ENCODE measurements around the gene MPPED1.

MPPED1 gene

GRCh38 chr22:43451371-43452050 lies 39.7 kb downstream of the MPPED1 start:
- no peaks in the 10 kb centered on the region for H3K9me3 Mint-ChIP-seq
- peaks cover 53% of the 10 kb centered on the region for H3K27me3 Mint-ChIP-seq

GRCh38 chr22:43455846-43456245 lies 44.0 kb downstream of the MPPED1 start:
- H3K27me3 Mint-ChIP-seq: peaks cover 58% of the 10 kb centered on the region
- no peak for DNase-seq
- H3K4me1 Mint-ChIP-seq (ENCODE audit: low read depth): no peaks in the 10 kb centered on the region
- no peaks in the 10 kb centered on the region for H3K9me3 Mint-ChIP-seq
- no peak overlapping the region for H3K27ac Mint-ChIP-seq
- H3K36me3 Mint-ChIP-seq (ENCODE audit: low read depth): no peaks in the 10 kb centered on the region
- H3K4me3 Mint-ChIP-seq: no peak overlapping the region

More at GRCh38 chr22:43451371-43452050, 39.7 kb downstream of the MPPED1 start:
- Mint-ChIP-seq H3K36me3 (ENCODE audit: low read depth) (no peaks in the 10 kb centered on the region), H3K27ac (no peak overlapping the region), H3K4me3 (no peak overlapping the region), H3K4me1 (ENCODE audit: low read depth) (no peaks in the 10 kb centered on the region)
- no peak for DNase-seq

GRCh38 chr22:43457002-43457401 lies 45.2 kb downstream of the MPPED1 start:
- Mint-ChIP-seq H3K4me1 (ENCODE audit: low read depth) (no peaks in the 10 kb centered on the region), H3K4me3 (no peak overlapping the region), H3K9me3 (peaks cover 3% of the 10 kb centered on the region), H3K27me3 (peaks cover 63% of the 10 kb centered on the region), H3K36me3 (ENCODE audit: low read depth) (no peaks in the 10 kb centered on the region), H3K27ac (no peak overlapping the region)
- DNase-seq: no peak

GRCh38 chr22:43462701-43463100 lies 50.9 kb downstream of the MPPED1 start:
- Mint-ChIP-seq H3K9me3 (peaks cover 16% of the 10 kb centered on the region), H3K27ac (no peak overlapping the region), H3K4me3 (no peak overlapping the region), H3K27me3 (peaks cover 59% of the 10 kb centered on the region), H3K4me1 (ENCODE audit: low read depth) (no peaks in the 10 kb centered on the region), H3K36me3 (ENCODE audit: low read depth) (no peaks in the 10 kb centered on the region)
- DNase-seq: no peak

- no peak for DNase-seq
- H3K9me3 Mint-ChIP-seq: peaks cover 16% of the 10 kb centered on the region
- H3K27ac Mint-ChIP-seq: no peak overlapping the region
- no peaks in the 10 kb centered on the region for H3K4me1 Mint-ChIP-seq (ENCODE audit: low read depth)
- no peaks in the 10 kb centered on the region for H3K36me3 Mint-ChIP-seq (ENCODE audit: low read depth)
- H3K4me3 Mint-ChIP-seq: no peak overlapping the region
- H3K27me3 Mint-ChIP-seq: peaks cover 66% of the 10 kb centered on the region
These were observed 53.0 kb downstream of the MPPED1 start for GRCh38 chr22:43464809-43465208.

- H3K27ac Mint-ChIP-seq: no peak overlapping the region
- H3K9me3 Mint-ChIP-seq: peaks cover 16% of the 10 kb centered on the region
- no peak for DNase-seq
- H3K4me1 Mint-ChIP-seq (ENCODE audit: low read depth): no peaks in the 10 kb centered on the region
- peaks cover 70% of the 10 kb centered on the region for H3K27me3 Mint-ChIP-seq
- H3K4me3 Mint-ChIP-seq: no peak overlapping the region
- H3K36me3 Mint-ChIP-seq (ENCODE audit: low read depth): no peaks in the 10 kb centered on the region
These were observed 53.6 kb downstream of the MPPED1 start for GRCh38 chr22:43465291-43466015.

GRCh38 chr22:43466710-43467109 lies 54.9 kb downstream of the MPPED1 start:
- Mint-ChIP-seq H3K4me1 (ENCODE audit: low read depth) (no peaks in the 10 kb centered on the region), H3K27me3 (peaks cover 68% of the 10 kb centered on the region), H3K36me3 (ENCODE audit: low read depth) (no peaks in the 10 kb centered on the region), H3K4me3 (no peak overlapping the region), H3K27ac (no peak overlapping the region), H3K9me3 (peaks cover 13% of the 10 kb centered on the region)
- no peak for DNase-seq

- no peak overlapping the region for H3K27ac Mint-ChIP-seq
- H3K4me3 Mint-ChIP-seq: no peak overlapping the region
- no peaks in the 10 kb centered on the region for H3K36me3 Mint-ChIP-seq (ENCODE audit: low read depth)
- no peak for DNase-seq
- H3K4me1 Mint-ChIP-seq (ENCODE audit: low read depth): no peaks in the 10 kb centered on the region
- peaks cover 13% of the 10 kb centered on the region for H3K9me3 Mint-ChIP-seq
- H3K27me3 Mint-ChIP-seq: peaks cover 64% of the 10 kb centered on the region
These were observed 55.6 kb downstream of the MPPED1 start for GRCh38 chr22:43467216-43467940.

GRCh38 chr22:43470253-43470652 lies 58.4 kb downstream of the MPPED1 start:
- no peak overlapping the region for H3K27ac Mint-ChIP-seq
- H3K36me3 Mint-ChIP-seq (ENCODE audit: low read depth): no peaks in the 10 kb centered on the region
- no peak for DNase-seq
- H3K9me3 Mint-ChIP-seq: no peaks in the 10 kb centered on the region
- peaks cover 74% of the 10 kb centered on the region for H3K27me3 Mint-ChIP-seq
- H3K4me3 Mint-ChIP-seq: no peak overlapping the region
- H3K4me1 Mint-ChIP-seq (ENCODE audit: low read depth): no peaks in the 10 kb centered on the region

GRCh38 chr22:43470941-43471585 lies 59.2 kb downstream of the MPPED1 start:
- H3K9me3 Mint-ChIP-seq: no peaks in the 10 kb centered on the region
- peaks cover 68% of the 10 kb centered on the region for H3K27me3 Mint-ChIP-seq
- H3K4me3 Mint-ChIP-seq: no peak overlapping the region
- H3K36me3 Mint-ChIP-seq (ENCODE audit: low read depth): no peaks in the 10 kb centered on the region
- no peaks in the 10 kb centered on the region for H3K4me1 Mint-ChIP-seq (ENCODE audit: low read depth)
- no peak for DNase-seq
- no peak overlapping the region for H3K27ac Mint-ChIP-seq

GRCh38 chr22:43471606-43472135 lies 59.9 kb downstream of the MPPED1 start:
- Mint-ChIP-seq H3K9me3 (no peaks in the 10 kb centered on the region), H3K4me1 (ENCODE audit: low read depth) (no peaks in the 10 kb centered on the region), H3K36me3 (ENCODE audit: low read depth) (no peaks in the 10 kb centered on the region), H3K27me3 (peaks cover 63% of the 10 kb centered on the region), H3K4me3 (no peak overlapping the region), H3K27ac (no peak overlapping the region)
- no peak for DNase-seq

- H3K4me3 Mint-ChIP-seq: no peak overlapping the region
- H3K4me1 Mint-ChIP-seq (ENCODE audit: low read depth): no peaks in the 10 kb centered on the region
- H3K9me3 Mint-ChIP-seq: no peaks in the 10 kb centered on the region
- no peaks in the 10 kb centered on the region for H3K36me3 Mint-ChIP-seq (ENCODE audit: low read depth)
- peaks cover 51% of the 10 kb centered on the region for H3K27me3 Mint-ChIP-seq
- no peak overlapping the region for H3K27ac Mint-ChIP-seq
- no peak for DNase-seq
These were observed 61.2 kb downstream of the MPPED1 start for GRCh38 chr22:43473031-43473430.

- no peaks in the 10 kb centered on the region for H3K4me1 Mint-ChIP-seq (ENCODE audit: low read depth)
- peaks cover 47% of the 10 kb centered on the region for H3K27me3 Mint-ChIP-seq
- H3K9me3 Mint-ChIP-seq: no peaks in the 10 kb centered on the region
- no peaks in the 10 kb centered on the region for H3K36me3 Mint-ChIP-seq (ENCODE audit: low read depth)
- no peak overlapping the region for H3K4me3 Mint-ChIP-seq
- DNase-seq: no peak
- H3K27ac Mint-ChIP-seq: no peak overlapping the region
These were observed 61.6 kb downstream of the MPPED1 start for GRCh38 chr22:43473441-43473840.

All from activated T-cell treated with anti-CD3 and anti-CD28 coated beads, Interleukin-2, amount 50 U/mL, for 24 hours (primary cell).